Measurements from ENCODE around the gene CFAP92. TPM values are rescaled to one million over a fixed set of nuclear protein-coding genes. Genes with fewer than 3 reads are reported as not detected.

The CFAP92 gene
- total RNA-seq, 1 donor from 2014 or later, result 2.0 TPM

GRCh38 chr3:128992926-128993460 lies 883 bp downstream of the CFAP92 start:
- ATAC-seq (peak; percentile 29 to 50), DNase-seq (no peak)
- H3K27me3 ChIP-seq (ENCODE audit: low read depth), result no peaks in the 10 kb centered on the region
- no peak for TF ChIP-seq CTCF (IDR thresholded peaks at IDR 0.05)
- no peaks in the 10 kb centered on the region for H3K36me3 ChIP-seq
- H3K4me1 ChIP-seq, result peaks cover 13% of the 10 kb centered on the region
- H3K4me3 ChIP-seq, result peak overlapping the region; percentile 44
- intact Hi-C loops (cut with DNase I), result no loop called here
- H3K9me3 ChIP-seq, result no peaks in the 10 kb centered on the region
- no peak overlapping the region for H3K27ac ChIP-seq

DNA sequence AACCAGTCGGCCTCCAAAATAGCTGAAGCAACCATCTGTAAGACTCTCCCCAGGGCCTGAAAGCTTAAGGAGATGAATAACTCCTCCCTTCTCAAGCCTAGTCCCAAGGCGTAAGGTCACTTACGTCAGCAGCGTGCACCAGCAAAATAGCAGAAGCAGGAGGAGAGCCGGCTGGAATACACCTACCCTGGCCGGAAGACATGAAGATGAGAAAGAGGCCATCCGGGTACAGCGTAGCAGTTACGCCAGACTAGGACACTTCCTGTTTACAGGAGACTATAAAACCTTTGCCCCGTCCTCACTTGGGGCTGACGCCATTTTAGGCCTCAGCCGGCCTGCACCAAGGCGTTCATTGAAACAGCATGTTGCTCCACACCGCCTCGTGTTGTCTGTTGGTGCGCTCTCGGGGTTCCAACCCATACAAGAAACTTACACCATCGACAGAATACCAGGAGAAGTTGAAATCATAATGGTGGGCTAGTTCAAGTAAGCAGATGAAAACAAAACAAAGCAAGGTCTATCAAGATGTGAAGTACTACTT lies 2.5 kb downstream of the CFAP92 start:
- no peaks in the 10 kb centered on the region for H3K36me3 ChIP-seq

DNA sequence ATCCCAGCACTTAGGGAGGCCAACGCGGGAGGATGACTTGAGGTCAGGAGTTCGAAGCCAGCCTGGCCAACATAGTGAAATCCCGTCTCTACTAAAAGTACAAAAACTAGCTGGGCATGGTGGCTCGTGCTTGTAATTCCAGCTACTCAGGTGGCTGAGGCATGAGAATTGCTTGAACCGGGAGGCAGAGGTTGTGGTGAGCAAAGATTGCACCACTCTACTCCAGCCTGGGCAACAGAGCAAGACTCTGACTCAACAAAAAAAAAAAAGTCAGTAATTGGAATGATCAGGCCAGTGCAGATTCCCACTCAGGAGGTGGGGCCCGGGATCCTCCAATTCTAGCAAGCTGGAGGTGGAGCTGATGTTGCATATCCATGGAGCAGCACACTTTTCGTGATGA lies 5.6 kb downstream of the CFAP92 start:
- no peaks in the 10 kb centered on the region for H3K27me3 ChIP-seq (ENCODE audit: low read depth)
- H3K27ac ChIP-seq, result no peak overlapping the region
- no peak overlapping the region for H3K4me3 ChIP-seq
- intact Hi-C loops (cut with DNase I), result no loop called here
- H3K36me3 ChIP-seq, result no peaks in the 10 kb centered on the region
- ATAC-seq, result no peak
- no peak for DNase-seq
- no peaks in the 10 kb centered on the region for H3K9me3 ChIP-seq
- peaks cover under 1% of the 10 kb centered on the region for H3K4me1 ChIP-seq
- TF ChIP-seq CTCF (IDR thresholded peaks at IDR 0.05), result no peak

More for the DNA sequence above, 2.5 kb downstream of the CFAP92 start:
- Histone ChIP-seq H3K4me3 (no peak overlapping the region), H3K27me3 (ENCODE audit: low read depth) (no peaks in the 10 kb centered on the region), H3K27ac (no peak overlapping the region), H3K9me3 (no peaks in the 10 kb centered on the region), H3K4me1 (peaks cover 13% of the 10 kb centered on the region)
- no peak for TF ChIP-seq CTCF (IDR thresholded peaks at IDR 0.05)
- intact Hi-C loops (cut with DNase I), result no loop called here
- ATAC-seq (peak in 1 of 2 donors; percentile 8), DNase-seq (peak; percentile 56)

DNA sequence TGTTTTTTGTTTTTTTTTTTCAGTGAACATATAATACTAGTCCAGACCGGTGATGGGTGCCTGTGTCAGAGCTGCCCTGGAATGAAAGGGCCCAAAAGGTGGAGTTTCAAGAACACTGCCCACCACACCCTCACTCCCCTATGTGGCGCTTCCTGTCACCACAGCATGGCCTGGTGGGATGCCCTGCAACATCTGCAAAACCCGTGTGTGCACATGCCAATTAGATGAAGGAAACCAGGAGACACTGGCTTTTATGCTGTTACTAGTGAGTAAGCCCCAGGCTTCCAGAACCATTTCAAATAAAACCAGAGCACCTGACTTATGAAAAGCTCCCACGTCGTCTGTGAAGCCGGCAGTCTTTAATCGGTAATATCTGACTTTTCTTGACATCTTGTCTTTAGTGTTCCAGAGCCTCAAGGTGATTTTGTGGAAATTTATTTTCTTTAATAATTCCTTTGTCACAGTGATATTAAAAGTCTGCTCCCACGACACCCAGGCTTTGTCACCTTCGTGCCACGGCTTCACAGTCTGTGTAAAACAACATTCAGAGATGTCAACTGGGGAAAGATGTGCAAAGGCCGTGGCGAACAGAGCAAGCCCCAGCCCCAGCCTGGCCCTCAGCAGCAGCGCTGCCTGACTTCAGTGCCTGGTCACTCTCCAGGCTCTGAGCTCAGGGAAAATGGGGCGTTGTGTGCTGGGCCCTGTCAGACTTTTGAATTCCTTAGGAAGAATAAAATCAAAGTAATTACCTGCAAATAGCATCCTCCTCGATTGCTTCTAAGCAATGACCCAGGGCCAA lies 6.4 kb downstream of the CFAP92 start:
- no peak overlapping the region for H3K4me3 ChIP-seq
- no peaks in the 10 kb centered on the region for H3K4me1 ChIP-seq
- intact Hi-C loops (cut with DNase I), result no loop called here
- DNase-seq (no peak), ATAC-seq (no peak)
- no peak overlapping the region for H3K27ac ChIP-seq
- no peaks in the 10 kb centered on the region for H3K36me3 ChIP-seq
- TF ChIP-seq CTCF (IDR thresholded peaks at IDR 0.05), result no peak
- H3K9me3 ChIP-seq, result no peaks in the 10 kb centered on the region
- H3K27me3 ChIP-seq (ENCODE audit: low read depth), result no peaks in the 10 kb centered on the region

- no peak for ATAC-seq
- no peak for TF ChIP-seq CTCF (IDR thresholded peaks at IDR 0.05)
- intact Hi-C loops (cut with DNase I), result no loop called here
- Histone ChIP-seq H3K27ac (no peak overlapping the region), H3K9me3 (no peaks in the 10 kb centered on the region), H3K27me3 (ENCODE audit: low read depth) (no peaks in the 10 kb centered on the region), H3K4me1 (no peaks in the 10 kb centered on the region), H3K4me3 (no peak overlapping the region), H3K36me3 (no peaks in the 10 kb centered on the region)
- DNase-seq, result no peak
These were observed 9.3 kb downstream of the CFAP92 start for GRCh38 chr3:128984596-128984995.

All from lower lobe of right lung (tissue), 2 donors.